H1 (cell line): ENCODE results near the gene LCLAT1. TPM values are rescaled to one million over a fixed set of nuclear protein-coding genes. Genes with fewer than 3 reads are reported as not detected.

Experiments
- CTCF ChIA-PET: fragments of 300-600 bp; sonication (Branson Sonifier 250); formaldehyde crosslinking; loops from one replicate; lab custom pipeline; 2021; ENCODE audit not compliant: partially characterized antibody; lab: Charles Lee
- POLR2A ChIA-PET: fragments of 300-600 bp; sonication (Branson Sonifier 250); formaldehyde crosslinking; loops from one replicate; lab custom pipeline; 2021; ENCODE audit warnings: inconsistent platforms; ENCODE audit not compliant: partially characterized antibody; lab: Charles Lee
- DNase-seq, 2 experiments: peaks; one replicate each; pipeline versions ENCODE4 v3.0.0 to v3.0.0-alpha.2; 2010 to 2022; ENCODE audit warnings: low spot score in 2 of 2, low read depth in 1 of 2, mixed read lengths in 1 of 2
- FAIRE-seq: peaks from 2 replicates; lab custom pipeline; 2011; peaks lifted over from hg19 to GRCh38; lab: Jason Lieb, UNC
- H2AFZ ChIP-seq: 2 replicates; pipeline ENCODE4 v1.8.1; 2012; ENCODE audit warnings: low read length, inconsistent platforms
- H2AK5ac ChIP-seq: 2 replicates; pipeline ENCODE4 v1.6.1; 2013; ENCODE audit warnings: low read depth, low read length
- H2BK120ac ChIP-seq: replicated peaks from 2 replicates; pipeline ENCODE3; 2013; ENCODE audit warnings: low read depth, low read length, inconsistent platforms
- H2BK12ac ChIP-seq: 2 replicates; pipeline ENCODE4 v1.6.1; 2013; ENCODE audit warnings: low read depth, low read length
- H2BK15ac ChIP-seq: 2 replicates; pipeline ENCODE4 v1.6.1; 2013; ENCODE audit warnings: low read length
- H2BK20ac ChIP-seq: 2 replicates; pipeline ENCODE4 v1.6.1; 2013; ENCODE audit warnings: low read length
- H2BK5ac ChIP-seq: 2 replicates; pipeline ENCODE4 v1.6.1; 2013; ENCODE audit warnings: low read depth, low read length
- H3K14ac ChIP-seq: 2 replicates; pipeline ENCODE4 v1.6.1; 2013; ENCODE audit warnings: inconsistent platforms; ENCODE audit not compliant: insufficient read length
- H3K18ac ChIP-seq: 2 replicates; pipeline ENCODE4 v1.6.1; 2013; ENCODE audit warnings: low read length; ENCODE audit errors: extremely low read depth
- H3K23ac ChIP-seq: 2 replicates; pipeline ENCODE4 v1.6.1; 2013; ENCODE audit warnings: inconsistent platforms; ENCODE audit not compliant: insufficient read length
- H3K23me2 ChIP-seq: 2 replicates; pipeline ENCODE4 v1.6.1; 2013; ENCODE audit warnings: low read depth, low read length
- H3K27ac ChIP-seq: 2 replicates; pipeline ENCODE4 v1.6.1; 2011; ENCODE audit warnings: low read depth, low read length, inconsistent platforms
- H3K27me3 ChIP-seq, 4 experiments: replicated peaks in 1 of 4; 1 replicate in 1 of 4; 2 replicates in 3 of 4; pipeline versions ENCODE4 v1.6.1 to v1.8.1; 2011 to 2013; ENCODE audit warnings: low read length in 3 of 4, mild to moderate bottlenecking in 3 of 4, inconsistent platforms in 2 of 4, mixed read lengths in 2 of 4, moderate library complexity in 1 of 4; ENCODE audit not compliant: control insufficient read depth in 3 of 4, insufficient read depth in 3 of 4; ENCODE audit errors: extremely low read depth in 1 of 4
- H3K36me3 ChIP-seq, 4 experiments: 2 replicates each; pipeline versions ENCODE4 v1.6.1 to v1.8.1; 2011 to 2013; ENCODE audit warnings: mild to moderate bottlenecking in 4 of 4, low read length in 3 of 4, moderate library complexity in 2 of 4, control low read depth in 1 of 4, inconsistent platforms in 1 of 4; ENCODE audit not compliant: insufficient read depth in 4 of 4, control insufficient read depth in 2 of 4
- H3K4ac ChIP-seq: replicated peaks from 2 replicates; pipeline ENCODE3; 2013; ENCODE audit warnings: low read length, low read depth, mixed read lengths, inconsistent platforms; ENCODE audit not compliant: insufficient read length
- H3K4me1 ChIP-seq, 4 experiments: replicated peaks in 1 of 4; 1 replicate in 1 of 4; 2 replicates in 3 of 4; pipeline versions ENCODE4 v1.6.1 to v1.8.1; 2011 to 2013; ENCODE audit warnings: low read length in 3 of 4, inconsistent platforms in 2 of 4, mixed read lengths in 1 of 4; ENCODE audit not compliant: insufficient read depth in 4 of 4, control insufficient read depth in 3 of 4
- H3K4me2 ChIP-seq, 2 experiments: 2 replicates each; pipeline versions ENCODE4 v1.6.1 to v1.8.1; 2011 to 2013; ENCODE audit warnings: low read depth in 2 of 2, low read length in 2 of 2, control low read depth in 1 of 2, inconsistent platforms in 1 of 2, mild to moderate bottlenecking in 1 of 2; ENCODE audit not compliant: insufficient read depth in 1 of 2
- H3K4me3 ChIP-seq, 4 experiments: fragments of 200-600, 300-600 bp in 1 of 4; sonication (generic), shearing (Covaris generic), sonication (Bioruptor Twin) in 1 of 4; 2 replicates each; pipeline versions ENCODE4 v1.5.1 to v1.8.1; 2011 to 2016; ENCODE audit warnings: low read length in 4 of 4, low read depth in 3 of 4, control low read depth in 2 of 4, inconsistent platforms in 2 of 4, mild to moderate bottlenecking in 2 of 4, mixed read lengths in 1 of 4, moderate library complexity in 1 of 4; ENCODE audit not compliant: insufficient read depth in 2 of 4; ENCODE audit errors: extremely low read depth in 1 of 4
- H3K56ac ChIP-seq: replicated peaks from 2 replicates; pipeline ENCODE3; 2013; ENCODE audit warnings: low read depth, mild to moderate bottlenecking, mixed read lengths, low read length, inconsistent platforms; ENCODE audit not compliant: insufficient read length
- H3K79me1 ChIP-seq: 2 replicates; pipeline ENCODE4 v1.6.1; 2013; ENCODE audit warnings: low read depth, low read length, control low read depth
- H3K79me2 ChIP-seq, 2 experiments: 2 replicates each; pipeline versions ENCODE4 v1.6.1 to v1.8.1; 2012 to 2013; ENCODE audit warnings: low read length in 2 of 2, mild to moderate bottlenecking in 2 of 2, inconsistent platforms in 1 of 2; ENCODE audit not compliant: insufficient read depth in 2 of 2, control insufficient read depth in 1 of 2
- H3K9ac ChIP-seq, 4 experiments: replicated peaks in 1 of 4; 1 replicate in 1 of 4; 2 replicates in 3 of 4; pipeline versions ENCODE4 v1.6.1 to v1.8.1; 2011 to 2013; ENCODE audit warnings: low read depth in 3 of 4, low read length in 3 of 4, control low read depth in 2 of 4, mild to moderate bottlenecking in 2 of 4, moderate library complexity in 2 of 4, inconsistent platforms in 1 of 4; ENCODE audit errors: extremely low read depth in 1 of 4
- H3K9me3 ChIP-seq, 2 experiments: 2 replicates each; pipeline versions ENCODE4 v1.6.1 to v1.8.1; 2012 to 2013; ENCODE audit warnings: mild to moderate bottlenecking in 2 of 2, moderate library complexity in 2 of 2, control low read depth in 1 of 2, inconsistent platforms in 1 of 2, low read depth in 1 of 2, low read length in 1 of 2, mixed read lengths in 1 of 2; ENCODE audit not compliant: insufficient read depth in 2 of 2
- H4K20me1 ChIP-seq, 2 experiments: replicated peaks in 1 of 2; 2 replicates each; pipeline versions ENCODE3 to v1.8.1; 2011 to 2013; ENCODE audit warnings: inconsistent platforms in 2 of 2, low read length in 2 of 2, mild to moderate bottlenecking in 1 of 2; ENCODE audit not compliant: insufficient read depth in 2 of 2, control insufficient read depth in 1 of 2
- H4K5ac ChIP-seq: 2 replicates; pipeline ENCODE4 v1.6.1; 2013; ENCODE audit warnings: low read length, low read depth, mixed read lengths, inconsistent platforms; ENCODE audit not compliant: insufficient read length
- H4K8ac ChIP-seq: 2 replicates; pipeline ENCODE4 v1.8.0; 2013; ENCODE audit warnings: mild to moderate bottlenecking, moderate library complexity, low read length, inconsistent platforms; ENCODE audit not compliant: insufficient read depth; ENCODE audit errors: extremely low read depth
- H4K91ac ChIP-seq: replicated peaks from 2 replicates; pipeline ENCODE3; 2013; ENCODE audit warnings: low read length, mixed read lengths, inconsistent platforms; ENCODE audit not compliant: insufficient read length
- ASH2L ChIP-seq: fragments of 200-600, 300-600 bp; sonication (generic); IDR thresholded peaks from one replicate; pipeline ENCODE4 v1.7.1; 2017; ENCODE audit warnings: low read length
- GTF2F1 ChIP-seq: IDR thresholded peaks from 2 replicates; pipeline ENCODE4 v1.6.1; 2012; ENCODE audit warnings: low read depth, low read length, improper control_type of control experiment, borderline replicate concordance
- KDM1A ChIP-seq: fragments of 200-600, 300-600 bp; sonication (generic); IDR thresholded peaks from 2 replicates; pipeline ENCODE4 v1.7.1; 2016; ENCODE audit warnings: mild to moderate bottlenecking, low read length, borderline replicate concordance
- POU5F1 ChIP-seq: IDR thresholded peaks from 2 replicates; pipeline ENCODE4 v1.6.1; 2011; ENCODE audit warnings: low read depth, mild to moderate bottlenecking, low read length, moderate library complexity
- SIX5 ChIP-seq: IDR thresholded peaks from 2 replicates; pipeline ENCODE4 v1.6.1; 2011; ENCODE audit warnings: mild to moderate bottlenecking, low read depth, low read length
- TAF7 ChIP-seq: optimal IDR thresholded peaks from 2 replicates; pipeline ENCODE3; 2011; ENCODE audit warnings: low read depth, mild to moderate bottlenecking, inconsistent platforms, low read length, moderate library complexity, borderline replicate concordance
- TCF12 ChIP-seq: IDR thresholded peaks from 2 replicates; pipeline ENCODE4 v1.6.1; 2011; ENCODE audit warnings: low read depth, mild to moderate bottlenecking, low read length
- TEAD4 ChIP-seq: IDR thresholded peaks from 2 replicates; pipeline ENCODE4 v1.6.1; 2012; ENCODE audit warnings: low read depth, low read length, inconsistent platforms, mixed read lengths
- WGBS, 2 experiments: shearing (Covaris generic) in 1 of 2; methylation state at CpG; one replicate each; pipeline versions ENCODE4 v1.1.6 to v1.1.7; 2013 to 2015; ENCODE audit warnings: low lambda C conversion rate in 2 of 2, mixed read lengths in 2 of 2, inconsistent platforms in 1 of 2, low coverage in 1 of 2, missing lambda C conversion rate in 1 of 2; ENCODE audit not compliant: insufficient replicate concordance in 2 of 2, insufficient coverage in 1 of 2, insufficient read length in 1 of 2; ENCODE audit errors: extremely low coverage in 1 of 2, missing lambda C conversion rate in 1 of 2; 5-methylcytosine and 5-hydroxymethylcytosine counted together
- polyA plus RNA-seq, 7 experiments: library from polyadenylated mRNA; depleted of rRNA in 3 of 7; stranded (reverse) in 5 of 7; unstranded in 2 of 7; fragments of >200 nt in 5 of 7; fragments of 200-250 nt in 2 of 7; gene quantifications; 1 replicate in 5 of 7; 2 replicates in 1 of 7; 4 replicates in 1 of 7; pipeline versions ENCODE4 v1.2.1 to v1.2.3, GENCODE V29; 2011 to 2013; ENCODE audit warnings: missing spikeins in 2 of 7, mixed read lengths in 2 of 7
- total RNA-seq: library from RNA; stranded (reverse); fragmentation: NEBNext Ultra II Directional; extraction: Animal tissue kit (Norgen Biotek cat#: 25700); gene quantifications from 2 replicates; pipeline ENCODE4 v1.2.1, GENCODE V29; 2021
- TF ChIP-seq, protein P1 (sequence below), 3 experiments: IDR thresholded peaks; 1 replicate in 2 of 3; 2 replicates in 1 of 3; pipeline versions ENCODE4 v1.5.1 to v1.6.1; 2011; ENCODE audit warnings: low read length in 3 of 3, mild to moderate bottlenecking in 3 of 3, inconsistent platforms in 2 of 3, low read depth in 1 of 3, moderate library complexity in 1 of 3; ENCODE audit not compliant: insufficient read depth in 1 of 3; ENCODE audit errors: control extremely low read depth in 1 of 3
- TF ChIP-seq, protein P2 (sequence below): IDR thresholded peaks from 2 replicates; pipeline ENCODE4 v1.6.1; 2011; ENCODE audit warnings: low read depth, mild to moderate bottlenecking, low read length; ENCODE audit not compliant: insufficient read depth

Gene LCLAT1
- total and polyA plus RNA-seq, 2 of the 8 experiments (the other 6 are each of a cell fraction or from before 2014, with no cell fraction given), result 7.6 to 22.0 TPM

DNA sequence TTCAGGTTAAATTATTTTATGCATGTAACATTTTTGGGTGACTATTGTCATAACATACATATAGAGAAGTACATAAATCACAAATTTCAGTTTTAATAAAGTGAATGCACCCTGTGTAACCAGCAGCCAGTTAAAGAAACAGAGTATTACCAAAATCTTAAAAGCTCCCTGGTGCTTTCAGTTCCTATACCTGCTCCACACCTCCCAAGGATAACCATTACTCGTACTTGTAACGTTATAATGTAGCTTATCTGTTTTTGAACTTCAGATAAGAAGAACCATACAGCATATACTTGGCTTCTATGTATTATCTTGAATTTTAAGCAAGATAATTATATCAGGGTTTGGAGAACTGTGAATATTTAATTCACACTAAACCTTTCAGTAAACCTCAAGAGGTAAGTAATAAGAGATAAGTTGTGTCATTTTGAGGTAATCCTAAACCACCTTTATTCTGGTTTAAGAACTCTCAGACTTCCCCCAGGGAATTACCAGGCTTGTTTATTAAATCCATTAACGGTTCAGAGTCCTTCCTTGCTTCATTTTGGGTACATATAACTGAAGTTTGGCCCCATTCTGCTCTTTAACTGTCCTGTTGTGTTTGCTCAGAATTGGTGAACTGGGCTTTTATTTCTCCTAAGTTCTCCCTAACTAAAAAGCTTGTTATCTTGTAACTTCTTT is 58.6 kb downstream of the LCLAT1 start:
- no peak for FAIRE-seq
- H3K9me3 ChIP-seq, result peaks cover 3 to 6% of the 10 kb centered on the region in 2 experiments; a peak in 3 of 4 replicates
- no peak overlapping the region for H2AK5ac ChIP-seq
- H4K8ac ChIP-seq, result no peak overlapping the region
- H2BK12ac ChIP-seq, result no peak overlapping the region
- no peak overlapping the region for H2BK5ac ChIP-seq
- H3K18ac ChIP-seq, result no peak overlapping the region
- H3K4me2 ChIP-seq, result no peak overlapping the region
- H3K27me3 ChIP-seq, result no peaks in the 10 kb centered on the region
- ChIA-PET POLR2A (no interaction called here), CTCF (interaction anchor here (0.8 kb wide), 1 partner anchor 10 kb away, joined by 3 read pairs; no protein-coding TSS in a partner anchor)
- no peaks in the 10 kb centered on the region; the same call in 1 of the 2 replicates for H3K23me2 ChIP-seq
- H3K23ac ChIP-seq, result no peak overlapping the region
- H3K79me2 ChIP-seq, result peaks cover 0 to 63% of the 10 kb centered on the region in 2 experiments; a peak in 2 of 4 replicates
- H3K27ac ChIP-seq, result no peak overlapping the region
- no peaks in the 10 kb centered on the region; the same call in 1 of the 2 replicates for H3K79me1 ChIP-seq
- H3K36me3 ChIP-seq, result peaks cover 0 to 3% (median 0%) of the 10 kb centered on the region in 4 experiments; a peak in 2 of 8 replicates
- H3K14ac ChIP-seq, result no peak overlapping the region
- H4K91ac ChIP-seq, result no peak overlapping the region
- H4K20me1 ChIP-seq, result no peaks in the 10 kb centered on the region
- H2AFZ ChIP-seq, result no peak overlapping the region
- H3K4me3 ChIP-seq, result no peak overlapping the region
- H3K4me1 ChIP-seq, result peaks cover 0 to 3% (median 0%) of the 10 kb centered on the region in 4 experiments; a peak in 2 of 7 replicates
- no peak overlapping the region for H3K4ac ChIP-seq
- H3K56ac ChIP-seq, result no peak overlapping the region
- no peak overlapping the region for H2BK120ac ChIP-seq
- WGBS, 2 experiments, result 95% methylated on average over 3 of the region's 3 CpGs; no CpG with 5 or more reads in 1 of the 2 experiments
- H2BK20ac ChIP-seq, result no peak overlapping the region
- H4K5ac ChIP-seq, result no peak overlapping the region
- DNase-seq, result no peak
- H3K9ac ChIP-seq, result no peak overlapping the region
- H2BK15ac ChIP-seq, result no peak overlapping the region
- no peak for TF ChIP-seq TAF7
- TF ChIP-seq KDM1A, result no peak
- TF ChIP-seq, protein P1, sequence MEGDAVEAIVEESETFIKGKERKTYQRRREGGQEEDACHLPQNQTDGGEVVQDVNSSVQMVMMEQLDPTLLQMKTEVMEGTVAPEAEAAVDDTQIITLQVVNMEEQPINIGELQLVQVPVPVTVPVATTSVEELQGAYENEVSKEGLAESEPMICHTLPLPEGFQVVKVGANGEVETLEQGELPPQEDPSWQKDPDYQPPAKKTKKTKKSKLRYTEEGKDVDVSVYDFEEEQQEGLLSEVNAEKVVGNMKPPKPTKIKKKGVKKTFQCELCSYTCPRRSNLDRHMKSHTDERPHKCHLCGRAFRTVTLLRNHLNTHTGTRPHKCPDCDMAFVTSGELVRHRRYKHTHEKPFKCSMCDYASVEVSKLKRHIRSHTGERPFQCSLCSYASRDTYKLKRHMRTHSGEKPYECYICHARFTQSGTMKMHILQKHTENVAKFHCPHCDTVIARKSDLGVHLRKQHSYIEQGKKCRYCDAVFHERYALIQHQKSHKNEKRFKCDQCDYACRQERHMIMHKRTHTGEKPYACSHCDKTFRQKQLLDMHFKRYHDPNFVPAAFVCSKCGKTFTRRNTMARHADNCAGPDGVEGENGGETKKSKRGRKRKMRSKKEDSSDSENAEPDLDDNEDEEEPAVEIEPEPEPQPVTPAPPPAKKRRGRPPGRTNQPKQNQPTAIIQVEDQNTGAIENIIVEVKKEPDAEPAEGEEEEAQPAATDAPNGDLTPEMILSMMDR (IDR thresholded peaks at IDR 0.05; ENCODE audit: control extremely low read depth in 1 of 3, insufficient read depth in 1 of 3, low read depth in 1 of 3, low read length in 3 of 3), result no peak
- TF ChIP-seq ASH2L, result no peak
- TF ChIP-seq POU5F1, result no peak
- TF ChIP-seq TCF12, result no peak
- TF ChIP-seq, protein P2, sequence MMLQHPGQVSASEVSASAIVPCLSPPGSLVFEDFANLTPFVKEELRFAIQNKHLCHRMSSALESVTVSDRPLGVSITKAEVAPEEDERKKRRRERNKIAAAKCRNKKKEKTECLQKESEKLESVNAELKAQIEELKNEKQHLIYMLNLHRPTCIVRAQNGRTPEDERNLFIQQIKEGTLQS, result no peak
- TF ChIP-seq GTF2F1, result no peak
- no peak for TF ChIP-seq SIX5
- TF ChIP-seq TEAD4, result no peak
